Erythroblast (primary cell): ENCODE data around the gene PTH2.

Experiments
- GATA1 ChIP-seq: IDR thresholded peaks from 2 replicates; pipeline ENCODE4 v1.6.1; 2011; ENCODE audit warnings: low read depth, mild to moderate bottlenecking, control low read depth, low read length, moderate library complexity
- POLR2A ChIP-seq: IDR thresholded peaks from 2 replicates; pipeline ENCODE4 v1.6.1; 2011; ENCODE audit warnings: mild to moderate bottlenecking, low read length

- TF ChIP-seq POLR2A (no peak), GATA1 (no peak)
Measured at GRCh38 chr19:49431330-49431749, 8.1 kb upstream of the PTH2 start.
